Parathyroid adenoma (tissue), 2 donors: Measurements from ENCODE around the gene MYLK3.

Experiments used
- H2AFZ ChIP-seq: fragments of 300-600 bp; sonication (generic); one replicate; pipeline ENCODE4 v1.7.0; 2017; ENCODE audit warnings: antibody characterized with exemption, mild to moderate bottlenecking
- H3K27ac ChIP-seq: fragments of 300-600 bp; sonication (generic); one replicate; pipeline ENCODE4 v1.7.0; 2017
- H3K27me3 ChIP-seq: fragments of 300-600 bp; sonication (generic); one replicate; pipeline ENCODE4 v1.7.0; 2017; ENCODE audit warnings: low read length; ENCODE audit not compliant: control insufficient read depth, insufficient read depth
- H3K36me3 ChIP-seq: fragments of 300-600 bp; sonication (generic); one replicate; pipeline ENCODE4 v1.7.0; 2017; ENCODE audit warnings: low read length; ENCODE audit not compliant: control insufficient read depth, insufficient read depth
- H3K4me1 ChIP-seq: fragments of 300-600 bp; sonication (generic); one replicate; pipeline ENCODE4 v1.7.0; 2017; ENCODE audit warnings: control low read depth
- H3K4me2 ChIP-seq: fragments of 300-600 bp; sonication (generic); one replicate; pipeline ENCODE4 v1.7.0; 2017; ENCODE audit warnings: low read length
- H3K4me3 ChIP-seq: fragments of 300-600 bp; sonication (generic); one replicate; pipeline ENCODE4 v1.7.0; 2017; ENCODE audit warnings: low read depth, low read length
- H3K79me2 ChIP-seq: fragments of 300-600 bp; sonication (generic); one replicate; pipeline ENCODE4 v1.7.0; 2017; ENCODE audit warnings: control low read depth
- H3K9ac ChIP-seq: fragments of 300-600 bp; sonication (generic); one replicate; pipeline ENCODE4 v1.7.0; 2017; ENCODE audit warnings: mild to moderate bottlenecking
- H3K9me3 ChIP-seq: fragments of 300-600 bp; sonication (generic); one replicate; pipeline ENCODE4 v1.7.0; 2017; ENCODE audit warnings: low read length; ENCODE audit not compliant: control insufficient read depth
- TF ChIP-seq, protein P1 (sequence below): fragments of 300-600 bp; sonication (generic); IDR thresholded peaks from one replicate; pipeline ENCODE4 v1.7.0; 2017; ENCODE audit warnings: antibody characterized with exemption, mild to moderate bottlenecking
- donor health status: primary hyperparathyroidism.

Gene MYLK3

DNA sequence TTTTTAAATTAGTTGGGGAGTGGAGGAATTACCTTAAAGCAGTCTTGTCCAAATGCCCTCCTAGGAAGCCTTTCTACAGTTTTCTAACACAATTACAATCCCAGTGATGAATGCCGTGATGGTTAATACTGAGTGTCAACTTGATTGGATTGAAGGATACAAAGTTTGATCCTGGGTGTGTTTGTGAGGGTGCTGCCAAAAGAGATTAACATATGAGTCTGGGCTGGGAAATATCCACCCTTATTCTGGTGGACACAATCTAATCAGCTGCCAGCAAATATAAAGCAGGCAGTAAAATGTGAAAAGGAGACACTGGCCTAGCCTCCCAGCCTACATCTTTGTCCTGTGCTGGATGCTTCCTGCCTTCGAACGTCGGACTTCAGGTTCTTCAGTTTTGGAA, 46.5 kb downstream of the MYLK3 start:
- no peaks in the 10 kb centered on the region for H3K4me1 ChIP-seq
- H3K27me3 ChIP-seq = no peaks in the 10 kb centered on the region
- H3K79me2 ChIP-seq = no peaks in the 10 kb centered on the region
- no peak overlapping the region for H2AFZ ChIP-seq
- no peaks in the 10 kb centered on the region for H3K9me3 ChIP-seq
- H3K27ac ChIP-seq = no peak overlapping the region
- TF ChIP-seq, protein P1, sequence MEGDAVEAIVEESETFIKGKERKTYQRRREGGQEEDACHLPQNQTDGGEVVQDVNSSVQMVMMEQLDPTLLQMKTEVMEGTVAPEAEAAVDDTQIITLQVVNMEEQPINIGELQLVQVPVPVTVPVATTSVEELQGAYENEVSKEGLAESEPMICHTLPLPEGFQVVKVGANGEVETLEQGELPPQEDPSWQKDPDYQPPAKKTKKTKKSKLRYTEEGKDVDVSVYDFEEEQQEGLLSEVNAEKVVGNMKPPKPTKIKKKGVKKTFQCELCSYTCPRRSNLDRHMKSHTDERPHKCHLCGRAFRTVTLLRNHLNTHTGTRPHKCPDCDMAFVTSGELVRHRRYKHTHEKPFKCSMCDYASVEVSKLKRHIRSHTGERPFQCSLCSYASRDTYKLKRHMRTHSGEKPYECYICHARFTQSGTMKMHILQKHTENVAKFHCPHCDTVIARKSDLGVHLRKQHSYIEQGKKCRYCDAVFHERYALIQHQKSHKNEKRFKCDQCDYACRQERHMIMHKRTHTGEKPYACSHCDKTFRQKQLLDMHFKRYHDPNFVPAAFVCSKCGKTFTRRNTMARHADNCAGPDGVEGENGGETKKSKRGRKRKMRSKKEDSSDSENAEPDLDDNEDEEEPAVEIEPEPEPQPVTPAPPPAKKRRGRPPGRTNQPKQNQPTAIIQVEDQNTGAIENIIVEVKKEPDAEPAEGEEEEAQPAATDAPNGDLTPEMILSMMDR = no peak
- no peak overlapping the region for H3K4me3 ChIP-seq
- H3K36me3 ChIP-seq = no peaks in the 10 kb centered on the region
- H3K9ac ChIP-seq = no peak overlapping the region
- no peak overlapping the region for H3K4me2 ChIP-seq

DNA sequence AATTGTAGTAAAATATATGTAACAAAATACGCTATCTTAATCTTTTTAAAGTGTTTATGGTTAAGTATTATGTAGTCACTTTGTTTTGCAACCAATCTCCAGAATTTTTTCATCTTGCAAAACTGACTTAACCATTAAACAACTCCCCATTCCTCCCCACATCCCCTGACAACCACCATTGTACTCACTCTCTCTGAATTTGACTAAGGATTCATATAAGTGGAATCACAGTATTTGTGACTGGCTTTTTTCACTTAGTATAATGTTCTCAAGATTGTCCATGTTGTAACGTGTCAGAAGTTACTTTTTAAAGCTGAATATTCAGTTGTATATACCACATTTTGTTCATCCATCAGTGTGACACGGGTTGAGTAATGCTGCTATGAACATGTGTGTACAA, 48.1 kb downstream of the MYLK3 start:
- H2AFZ ChIP-seq = no peak overlapping the region
- TF ChIP-seq, protein P1 = no peak

DNA sequence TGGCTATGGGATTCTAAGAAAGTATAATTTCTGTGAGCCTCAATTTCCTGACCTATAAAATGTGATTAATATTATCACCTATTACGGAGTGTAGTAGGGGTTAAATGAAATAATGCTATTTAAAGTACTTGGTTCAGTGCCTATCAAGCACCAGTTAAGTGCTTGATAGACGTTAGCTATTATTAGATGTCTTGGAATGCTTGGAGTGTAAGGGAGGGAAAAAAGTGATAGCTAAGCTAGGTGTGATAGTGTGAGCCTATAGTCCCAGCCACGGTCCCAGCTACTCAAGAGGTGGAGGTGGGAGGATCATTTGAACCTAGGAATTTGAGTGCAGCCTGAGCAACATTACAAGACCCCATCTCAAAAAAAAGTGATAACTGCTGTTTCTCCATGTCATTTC, 51.2 kb downstream of the MYLK3 start:
- Histone ChIP-seq H3K79me2 (no peaks in the 10 kb centered on the region), H3K4me3 (no peak overlapping the region), H3K4me1 (no peaks in the 10 kb centered on the region), H3K27ac (no peak overlapping the region), H3K27me3 (no peaks in the 10 kb centered on the region), H2AFZ (no peak overlapping the region), H3K9ac (no peak overlapping the region), H3K36me3 (no peaks in the 10 kb centered on the region), H3K9me3 (no peaks in the 10 kb centered on the region), H3K4me2 (no peak overlapping the region)
- TF ChIP-seq, protein P1 = no peak

More for the DNA sequence above, 48.1 kb downstream of the MYLK3 start:
- H3K4me3 ChIP-seq = no peak overlapping the region
- H3K27me3 ChIP-seq = no peaks in the 10 kb centered on the region
- no peak overlapping the region for H3K4me2 ChIP-seq
- no peaks in the 10 kb centered on the region for H3K79me2 ChIP-seq
- no peaks in the 10 kb centered on the region for H3K36me3 ChIP-seq
- H3K9me3 ChIP-seq = no peaks in the 10 kb centered on the region
- no peak overlapping the region for H3K9ac ChIP-seq
- H3K27ac ChIP-seq = no peak overlapping the region
- H3K4me1 ChIP-seq = no peaks in the 10 kb centered on the region

- Histone ChIP-seq H3K9me3 (no peaks in the 10 kb centered on the region), H3K27ac (no peak overlapping the region), H2AFZ (no peak overlapping the region), H3K4me2 (no peak overlapping the region), H3K4me3 (no peak overlapping the region), H3K79me2 (no peaks in the 10 kb centered on the region), H3K27me3 (no peaks in the 10 kb centered on the region), H3K36me3 (no peaks in the 10 kb centered on the region), H3K9ac (no peak overlapping the region), H3K4me1 (peaks cover 2% of the 10 kb centered on the region)
- TF ChIP-seq, protein P1 = no peak
Measured at GRCh38 chr16:46695937-46696336, 52.2 kb downstream of the MYLK3 start.

GRCh38 chr16:46693598-46693997, 54.5 kb downstream of the MYLK3 start:
- Histone ChIP-seq H3K4me2 (no peak overlapping the region), H3K4me1 (peaks cover 7% of the 10 kb centered on the region), H3K9me3 (no peaks in the 10 kb centered on the region), H2AFZ (no peak overlapping the region), H3K27ac (no peak overlapping the region), H3K79me2 (no peaks in the 10 kb centered on the region), H3K36me3 (no peaks in the 10 kb centered on the region), H3K27me3 (no peaks in the 10 kb centered on the region), H3K4me3 (no peak overlapping the region), H3K9ac (no peak overlapping the region)
- TF ChIP-seq, protein P1 = no peak
